LoVo (cell line): ENCODE measurements around the gene ADSL.

Experiments
- DNase-seq: peaks from one replicate; pipeline ENCODE4 v3.0.0-alpha.2; 2016; ENCODE audit warnings: low spot score

Gene ADSL

DNA sequence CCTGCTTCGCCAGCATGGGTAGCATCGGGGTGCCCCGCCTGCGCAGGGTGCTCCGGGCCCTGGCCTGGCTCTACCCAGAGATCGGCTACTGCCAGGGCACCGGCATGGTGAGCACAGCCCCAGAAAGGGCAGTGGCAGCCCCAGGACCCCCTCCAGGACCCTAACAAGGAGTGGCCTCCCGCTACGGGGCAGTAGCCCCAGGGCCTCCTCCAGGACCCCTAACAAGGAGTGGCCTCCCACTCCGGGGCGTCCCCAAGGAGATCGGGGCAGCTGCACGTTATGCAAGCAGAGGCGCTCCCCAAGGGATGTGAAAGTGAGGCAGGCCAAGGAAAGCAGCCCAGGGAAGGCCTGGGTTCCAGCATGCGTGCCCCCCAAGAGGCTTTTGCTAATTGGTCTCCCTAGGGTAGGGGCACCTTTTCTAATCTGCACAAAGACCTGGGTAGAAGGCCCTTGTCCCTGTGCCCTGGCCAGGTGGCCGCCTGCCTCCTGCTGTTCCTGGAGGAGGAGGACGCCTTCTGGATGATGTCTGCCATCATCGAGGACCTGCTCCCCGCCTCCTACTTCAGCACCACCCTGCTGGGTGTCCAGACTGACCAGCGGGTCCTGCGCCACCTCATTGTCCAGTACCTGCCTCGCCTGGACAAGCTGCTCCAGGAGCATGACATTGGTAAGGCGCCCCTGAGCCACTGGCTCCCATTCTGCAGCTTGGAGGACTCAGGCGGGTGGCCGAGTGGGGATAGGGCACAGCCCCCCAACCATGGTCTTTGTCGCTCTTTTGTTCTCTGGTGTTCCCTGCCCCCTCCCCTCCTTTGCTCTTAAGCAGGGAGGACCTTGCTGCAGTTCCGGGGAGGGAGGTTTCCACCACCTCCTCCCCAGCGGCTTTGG lies 59.1 kb downstream of the ADSL start:
- DNase-seq: no peak

DNA sequence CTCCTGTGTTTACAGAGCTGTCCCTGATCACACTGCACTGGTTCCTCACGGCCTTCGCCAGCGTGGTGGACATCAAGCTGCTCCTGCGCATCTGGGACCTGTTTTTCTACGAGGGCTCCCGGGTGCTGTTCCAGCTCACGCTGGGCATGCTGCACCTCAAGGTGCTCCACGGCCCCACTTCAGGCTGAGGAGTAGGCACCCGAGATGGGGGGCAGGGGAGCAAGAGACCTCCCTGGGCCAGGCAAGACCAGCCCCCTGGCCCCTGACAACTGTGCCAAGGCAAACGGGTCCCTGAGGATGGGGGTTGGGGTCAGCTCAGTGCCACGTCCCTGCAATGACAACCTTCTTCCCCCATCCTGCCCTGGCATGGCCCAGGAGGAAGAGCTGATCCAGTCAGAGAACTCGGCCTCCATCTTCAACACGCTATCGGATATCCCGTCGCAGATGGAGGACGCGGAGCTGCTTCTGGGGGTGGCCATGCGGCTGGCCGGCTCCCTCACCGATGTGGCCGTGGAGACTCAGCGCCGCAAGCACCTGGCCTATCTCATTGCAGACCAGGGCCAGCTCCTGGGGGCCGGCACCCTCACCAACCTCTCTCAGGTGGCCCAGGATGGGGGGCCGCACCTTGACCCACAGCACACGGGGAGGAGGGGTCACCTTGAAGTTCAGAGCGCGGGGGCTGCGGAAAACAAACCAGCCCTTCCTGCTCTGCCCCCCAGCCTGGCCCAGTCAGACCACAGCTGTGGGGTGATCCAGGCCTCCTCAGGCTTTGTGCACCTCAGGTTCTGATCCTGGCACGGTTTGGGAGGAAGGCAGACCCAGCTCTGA lies 60.0 kb downstream of the ADSL start:
- no peak for DNase-seq

DNA sequence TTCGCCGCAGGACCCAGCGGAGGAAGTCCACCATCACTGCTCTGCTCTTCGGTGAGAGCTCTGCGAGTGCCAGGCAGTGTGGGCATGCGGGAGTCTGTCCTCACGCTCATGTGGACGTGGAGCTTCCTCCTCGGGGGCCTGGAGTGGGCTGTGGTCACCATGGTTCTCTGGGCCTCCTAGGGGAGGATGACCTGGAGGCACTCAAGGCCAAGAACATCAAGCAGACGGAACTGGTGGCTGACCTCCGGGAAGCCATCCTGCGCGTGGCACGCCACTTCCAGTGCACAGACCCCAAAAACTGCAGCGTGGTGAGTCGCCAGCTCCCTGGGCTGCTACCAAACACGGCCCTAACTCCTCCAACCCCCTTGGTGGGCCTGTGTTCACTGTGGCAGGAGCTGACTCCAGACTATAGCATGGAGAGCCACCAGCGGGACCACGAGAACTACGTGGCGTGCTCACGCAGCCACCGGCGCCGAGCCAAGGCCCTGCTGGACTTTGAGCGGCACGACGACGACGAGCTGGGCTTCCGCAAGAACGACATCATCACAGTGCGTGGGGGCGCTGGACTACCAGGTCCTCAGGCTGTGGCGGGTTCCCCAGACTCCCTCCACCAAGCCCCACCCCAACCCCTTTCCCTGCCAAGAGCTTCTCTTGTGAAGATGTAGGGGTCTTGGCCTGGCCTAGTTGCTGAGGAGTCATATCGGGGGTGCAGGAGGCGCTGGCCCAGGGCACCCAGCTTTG lies 60.9 kb downstream of the ADSL start:
- DNase-seq: no peak

DNA sequence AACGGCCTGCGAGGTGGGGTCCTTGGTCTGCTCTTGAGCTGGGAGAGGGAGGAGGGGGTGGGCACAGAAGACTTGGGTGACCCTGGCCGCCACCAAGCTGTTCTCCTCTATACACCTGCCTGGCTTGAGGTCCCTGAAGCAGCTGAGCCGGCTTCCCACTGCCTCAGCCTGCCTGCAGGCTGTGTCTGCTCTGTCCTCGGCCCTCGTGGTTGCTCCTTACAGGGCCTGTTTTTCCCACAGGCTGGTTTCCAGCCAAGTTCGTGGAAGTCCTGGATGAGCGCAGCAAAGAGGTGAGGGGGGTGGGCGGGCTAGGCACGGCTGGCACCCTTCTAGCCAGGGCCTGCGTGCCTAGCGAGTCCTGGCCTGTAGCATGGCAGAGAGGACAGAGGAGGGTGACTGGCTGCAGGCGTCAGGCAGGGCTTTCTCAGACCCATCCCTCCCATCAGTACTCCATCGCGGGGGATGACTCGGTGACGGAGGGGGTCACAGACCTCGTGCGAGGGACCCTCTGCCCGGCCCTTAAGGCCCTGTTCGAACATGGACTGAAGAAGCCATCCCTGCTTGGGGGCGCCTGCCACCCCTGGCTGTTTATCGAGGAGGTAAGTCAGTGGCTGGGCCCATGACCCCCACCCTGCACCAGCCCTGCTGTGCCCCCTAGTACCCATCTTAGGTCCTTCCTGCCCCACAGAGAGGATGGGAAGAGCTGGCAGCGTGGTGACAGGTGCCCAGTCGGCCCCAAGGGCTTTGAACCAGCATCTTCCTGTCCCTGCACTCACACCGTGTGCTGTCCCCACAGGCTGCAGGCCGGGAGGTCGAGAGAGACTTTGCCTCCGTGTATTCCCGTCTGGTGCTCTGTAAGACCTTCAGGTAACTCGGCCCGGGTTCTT lies 61.8 kb downstream of the ADSL start:
- DNase-seq: no peak

DNA sequence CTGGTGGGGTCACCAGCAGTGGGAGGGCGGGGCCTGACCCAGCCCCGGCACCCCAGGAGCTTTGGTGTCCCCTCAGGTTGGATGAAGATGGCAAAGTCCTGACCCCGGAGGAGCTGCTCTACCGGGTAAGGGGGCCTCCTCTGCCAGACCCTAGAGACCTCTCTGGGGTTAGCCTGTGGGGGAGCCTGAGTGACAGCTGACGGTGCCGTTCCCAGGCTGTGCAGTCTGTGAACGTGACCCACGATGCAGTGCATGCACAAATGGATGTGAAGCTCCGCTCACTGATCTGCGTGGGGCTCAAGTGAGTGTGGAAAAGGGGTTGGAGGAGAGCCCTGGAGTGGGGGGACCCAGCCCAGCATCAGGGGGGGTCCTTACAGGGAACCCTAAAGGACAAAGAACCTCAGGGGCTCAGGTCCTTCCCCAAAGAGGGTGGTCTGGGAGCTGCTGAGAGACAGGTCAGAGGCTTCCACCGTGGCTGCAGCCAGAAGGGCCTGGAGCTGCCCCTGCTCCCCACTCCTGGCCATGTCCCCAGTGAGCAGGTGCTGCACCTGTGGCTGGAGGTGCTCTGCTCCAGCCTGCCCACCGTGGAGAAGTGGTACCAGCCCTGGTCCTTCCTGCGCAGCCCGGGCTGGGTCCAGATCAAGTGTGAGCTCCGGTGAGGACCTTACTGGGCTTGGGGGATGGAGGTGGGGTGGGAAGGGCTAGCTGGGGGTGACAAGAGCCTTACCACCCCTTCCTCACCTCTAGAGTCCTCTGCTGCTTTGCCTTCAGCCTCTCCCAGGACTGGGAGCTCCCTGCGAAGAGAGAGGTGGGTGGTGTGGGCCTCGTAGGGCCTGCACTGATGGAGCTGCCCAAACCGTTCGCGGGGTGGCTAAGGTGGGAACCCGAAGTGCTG lies 62.7 kb downstream of the ADSL start:
- no peak for DNase-seq

DNA sequence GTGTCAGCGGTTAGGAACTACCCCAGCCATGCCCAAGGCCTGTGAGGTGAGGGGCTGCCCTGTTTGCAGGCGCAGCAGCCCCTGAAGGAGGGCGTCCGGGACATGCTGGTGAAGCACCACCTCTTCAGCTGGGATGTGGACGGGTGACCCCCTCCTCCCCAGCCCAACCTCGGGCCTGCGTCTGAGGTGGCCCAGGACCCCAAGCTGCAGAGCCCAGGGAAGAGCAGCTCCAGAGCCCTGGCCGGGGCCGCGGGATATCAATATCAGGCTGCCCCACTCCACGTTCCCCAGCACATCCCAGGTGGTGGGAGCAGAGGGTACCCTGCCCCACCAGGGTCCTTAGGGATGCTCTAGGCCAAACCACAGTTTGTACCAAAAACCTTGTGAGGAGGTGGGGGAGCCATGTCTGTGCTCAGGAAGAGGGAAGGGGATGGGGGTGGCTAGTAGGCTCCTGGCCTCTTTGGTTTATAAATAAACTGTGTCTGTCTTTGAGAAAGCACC lies 63.4 kb downstream of the ADSL start:
- no peak for DNase-seq

DNA sequence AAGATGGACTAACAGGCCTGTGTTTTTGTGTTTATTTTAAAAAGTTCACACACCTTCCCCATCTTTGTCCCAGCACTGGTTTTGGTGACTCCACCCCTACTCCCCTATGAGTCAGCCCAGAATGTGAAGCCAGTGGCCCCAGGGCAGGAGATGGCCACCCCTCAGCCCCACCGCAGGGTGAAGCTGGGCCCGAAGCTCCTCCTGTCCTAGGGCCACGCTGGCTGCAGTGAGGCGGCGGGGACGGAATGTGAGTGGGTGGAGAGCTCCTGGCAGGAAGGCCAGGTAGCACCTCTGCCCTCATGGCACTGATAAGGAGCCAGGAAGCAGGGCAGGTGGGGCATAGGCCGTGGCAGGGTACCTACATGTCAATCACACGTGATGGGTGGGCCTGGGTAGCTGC lies 64.0 kb downstream of the ADSL start:
- no peak for DNase-seq

DNA sequence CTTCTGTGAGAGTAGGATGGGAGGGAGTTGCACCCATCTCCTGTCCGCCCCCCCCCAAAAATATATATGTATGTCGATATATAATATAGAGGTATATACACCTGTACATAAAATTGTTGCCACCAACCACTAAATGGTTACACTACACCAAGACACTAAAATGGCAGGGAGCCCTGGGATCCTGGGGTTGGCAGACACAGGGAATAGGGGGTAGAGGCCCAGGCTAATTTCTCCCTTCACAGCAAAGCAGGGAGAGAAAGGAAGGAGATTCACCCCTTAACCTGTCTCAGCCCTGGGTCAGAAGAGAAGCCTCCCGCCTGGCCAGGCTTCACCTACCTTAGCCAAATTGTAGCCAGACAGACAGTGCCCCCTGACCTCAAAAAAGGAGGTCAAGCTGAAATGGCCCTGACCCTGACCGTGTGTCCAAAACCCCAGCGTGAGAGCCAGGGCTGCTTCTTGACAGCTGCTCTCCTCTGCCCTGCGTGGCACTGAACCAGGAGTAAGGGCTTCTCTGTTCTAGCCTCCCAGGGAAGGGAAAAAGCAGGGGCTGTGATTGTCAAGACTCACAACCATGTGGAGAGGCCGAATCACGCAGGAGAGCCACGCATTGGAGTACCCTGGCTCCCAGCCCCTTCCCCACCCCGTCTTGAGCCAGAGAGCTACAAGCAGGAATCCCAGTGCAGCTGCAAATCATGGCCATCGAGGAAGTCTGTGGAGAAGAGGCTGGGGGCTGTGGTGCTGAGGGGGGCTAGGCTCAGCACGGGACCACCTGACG lies 64.6 kb downstream of the ADSL start:
- DNase-seq: no peak

DNA sequence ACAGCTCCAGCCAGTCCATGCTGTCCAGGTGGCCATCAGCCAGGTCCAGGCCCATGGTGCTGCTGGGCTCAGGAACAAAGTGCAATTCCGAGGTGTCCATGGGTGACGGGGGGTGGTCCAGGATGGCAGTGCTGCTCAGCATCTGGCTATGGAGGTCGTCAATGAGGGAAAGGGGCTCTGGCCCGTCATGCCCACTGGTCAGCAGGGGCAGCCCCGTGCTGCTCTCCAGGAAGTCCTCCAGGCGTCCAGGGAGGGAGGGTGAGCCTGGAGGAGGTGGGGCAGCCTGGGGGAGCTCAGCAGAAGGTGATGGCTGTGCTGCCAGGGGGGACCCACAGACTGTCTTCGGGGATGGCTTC lies 65.2 kb downstream of the ADSL start:
- no peak for DNase-seq

DNA sequence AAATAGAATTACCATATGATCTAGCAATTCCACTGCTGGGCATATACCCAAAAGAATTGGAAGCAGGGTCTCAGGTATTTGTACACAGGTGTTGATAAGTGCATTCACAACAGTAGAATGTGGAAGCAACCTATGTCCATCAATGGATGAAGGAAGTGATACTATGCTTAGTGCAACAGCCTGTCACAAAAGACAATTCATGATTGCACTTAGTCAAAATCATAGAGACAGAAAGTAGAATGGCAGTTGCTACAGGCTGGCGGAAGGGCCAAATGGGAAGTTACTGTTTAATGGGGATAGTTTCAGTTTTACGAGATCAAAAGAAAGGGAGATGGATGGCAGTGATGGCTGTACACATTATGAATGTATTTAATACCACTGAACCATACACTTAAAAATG lies 66.1 kb downstream of the ADSL start:
- DNase-seq: no peak

DNA sequence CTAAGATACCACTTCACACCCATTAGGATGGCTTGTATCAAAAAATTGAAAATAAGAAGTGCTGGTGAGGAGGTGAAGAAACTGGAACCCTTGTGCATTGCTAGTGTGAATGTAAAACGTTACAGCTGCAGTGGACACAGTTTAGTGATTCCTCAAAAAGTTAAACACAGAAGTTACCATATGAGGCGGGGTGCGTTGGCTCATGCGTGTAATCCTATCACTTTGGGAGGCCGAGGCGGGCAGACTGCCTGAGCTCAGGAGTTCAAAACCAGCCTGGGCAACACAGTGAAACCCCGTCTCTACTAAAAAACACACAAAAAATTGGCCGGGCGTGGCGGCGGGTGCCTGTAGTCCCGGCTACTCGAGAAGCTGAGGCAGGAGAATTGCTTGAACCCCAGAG lies 67.6 kb downstream of the ADSL start:
- DNase-seq: no peak

DNA sequence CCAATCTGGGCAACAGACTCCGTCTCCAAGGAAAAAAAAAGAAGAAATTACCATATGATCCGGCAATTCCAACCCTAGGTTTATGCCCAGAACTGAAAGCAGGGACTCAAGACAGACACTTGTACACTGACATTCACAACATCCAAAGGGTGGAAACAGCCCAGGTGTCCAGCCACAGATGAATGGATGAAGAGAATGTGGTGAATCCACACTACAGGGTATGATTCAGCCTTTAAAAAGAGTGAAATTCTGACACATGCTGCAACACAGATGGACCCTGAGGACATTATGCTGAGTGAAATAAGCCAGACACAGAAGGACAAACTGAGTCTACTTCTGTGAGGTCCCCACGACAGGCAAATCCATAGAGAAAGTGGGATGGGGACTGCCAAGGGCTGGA lies 68.0 kb downstream of the ADSL start:
- no peak for DNase-seq

DNA sequence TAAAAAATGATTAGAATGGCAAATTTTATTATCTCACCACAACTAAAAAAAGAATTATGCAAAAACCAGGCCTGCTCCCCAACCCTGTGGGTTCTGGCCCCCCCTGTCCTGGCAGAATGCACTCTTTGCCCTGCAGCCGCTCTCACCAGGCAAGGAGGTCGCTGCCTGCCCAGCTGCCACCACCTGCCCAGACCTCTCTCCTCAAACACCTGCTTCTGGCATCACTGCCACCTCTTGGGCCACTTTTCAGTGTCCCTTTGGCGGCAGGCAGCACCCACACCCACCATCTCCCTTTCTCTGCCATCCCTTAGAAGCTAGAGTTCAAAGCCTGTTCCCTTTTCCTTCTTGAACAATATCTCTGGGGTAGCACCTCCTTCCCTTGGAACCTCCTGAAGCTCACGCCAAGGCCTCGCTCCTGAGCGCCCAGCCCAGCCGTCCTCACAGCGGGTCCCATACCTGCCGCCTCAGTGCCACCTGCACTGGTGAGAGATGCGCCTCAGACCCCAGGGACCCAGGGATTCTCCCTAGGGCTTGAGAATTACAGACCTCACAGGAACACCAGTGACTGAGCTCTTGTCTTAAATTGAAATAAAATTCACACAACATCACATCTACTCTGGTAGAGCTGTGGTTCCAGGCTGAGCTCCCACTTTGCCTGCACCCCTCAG lies 68.7 kb downstream of the ADSL start:
- no peak for DNase-seq

DNA sequence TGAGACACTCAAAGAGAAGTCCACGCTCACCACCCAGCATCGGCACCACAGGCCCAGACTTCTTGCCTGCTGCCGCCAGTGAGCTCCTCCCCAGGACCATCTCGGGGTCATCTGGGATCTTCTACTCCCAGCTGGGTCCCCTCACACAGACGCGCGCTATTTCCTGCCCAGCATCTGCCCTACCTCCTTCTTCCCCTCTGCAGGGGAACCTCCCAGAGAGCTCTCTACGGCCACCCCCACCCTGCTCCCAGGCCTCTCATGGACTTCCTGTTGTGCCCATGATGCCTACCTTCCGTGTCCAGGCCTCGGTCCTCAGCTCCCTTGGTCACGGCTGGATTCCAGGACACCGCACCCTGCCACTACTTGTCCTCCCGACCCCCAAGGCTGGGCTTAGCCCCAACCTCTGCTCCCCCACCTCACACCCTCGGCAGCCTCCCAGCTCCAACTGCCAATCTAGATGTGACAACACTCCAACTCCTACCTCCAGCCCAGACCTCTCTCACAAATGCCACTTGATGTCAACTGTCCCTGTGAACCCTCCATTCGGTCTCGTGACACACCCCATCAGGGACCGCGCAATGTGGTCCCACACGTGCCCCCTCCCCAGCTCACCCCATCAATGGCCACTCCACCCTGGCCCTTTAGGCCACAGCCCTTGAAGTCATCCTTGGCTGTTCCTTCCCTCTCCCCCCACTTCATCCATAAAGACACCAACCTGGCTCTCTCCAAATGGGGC lies 69.4 kb downstream of the ADSL start:
- DNase-seq: no peak

DNA sequence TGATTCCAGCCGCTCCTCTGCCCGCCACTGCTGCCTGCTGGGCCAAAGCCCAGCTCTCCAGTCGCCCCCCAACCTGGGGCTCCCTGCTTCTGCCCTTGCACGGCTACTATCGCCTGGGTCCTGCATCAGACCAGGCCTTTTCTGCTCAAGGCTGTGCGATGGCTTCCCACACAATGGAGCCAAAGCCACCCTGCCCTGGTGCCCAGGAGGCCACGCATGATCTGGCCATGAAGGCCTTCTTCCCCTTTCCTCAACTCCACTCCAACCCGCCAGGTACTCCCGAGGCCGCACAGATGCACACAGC lies 69.9 kb downstream of the ADSL start:
- DNase-seq: no peak

DNA sequence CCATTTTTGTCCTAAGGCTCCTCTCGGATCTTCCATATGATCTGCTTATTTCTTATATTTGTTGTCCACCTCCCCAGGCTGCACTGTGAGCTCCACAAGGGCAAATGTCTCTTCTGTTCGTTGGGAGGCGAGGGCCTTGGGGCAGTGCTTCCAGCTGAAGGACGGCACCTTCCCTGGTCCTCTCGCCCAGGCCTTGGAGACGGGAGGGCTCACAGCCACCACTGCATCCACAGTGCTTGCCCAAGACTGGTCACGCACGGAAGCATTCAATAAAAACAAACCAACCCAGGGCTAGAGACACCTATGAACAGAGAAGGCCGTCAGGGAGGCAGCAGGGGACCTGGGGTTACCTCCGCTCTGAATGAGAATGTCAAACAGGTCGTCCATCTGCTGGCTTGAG lies 70.3 kb downstream of the ADSL start:
- no peak for DNase-seq

DNA sequence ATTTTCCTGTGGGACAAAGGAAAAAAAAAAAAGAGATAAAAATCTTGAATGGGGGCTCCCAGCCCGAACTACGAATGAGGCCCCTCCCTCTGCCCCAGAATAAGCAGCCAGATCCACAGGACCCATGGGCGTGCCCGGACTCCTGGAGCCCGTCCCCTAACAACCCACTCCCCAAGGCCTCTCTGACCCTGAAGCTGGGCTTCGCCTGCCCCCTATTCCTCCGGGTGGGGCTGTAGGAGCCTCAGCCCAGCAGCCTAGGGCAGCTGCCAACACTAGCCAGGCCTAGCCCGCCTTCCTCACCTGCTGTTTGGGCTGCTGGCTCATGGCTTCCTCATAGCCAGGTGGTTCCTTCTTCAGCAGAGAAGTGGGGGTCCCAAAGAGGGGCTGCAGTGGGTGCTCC lies 70.7 kb downstream of the ADSL start:
- DNase-seq: no peak

DNA sequence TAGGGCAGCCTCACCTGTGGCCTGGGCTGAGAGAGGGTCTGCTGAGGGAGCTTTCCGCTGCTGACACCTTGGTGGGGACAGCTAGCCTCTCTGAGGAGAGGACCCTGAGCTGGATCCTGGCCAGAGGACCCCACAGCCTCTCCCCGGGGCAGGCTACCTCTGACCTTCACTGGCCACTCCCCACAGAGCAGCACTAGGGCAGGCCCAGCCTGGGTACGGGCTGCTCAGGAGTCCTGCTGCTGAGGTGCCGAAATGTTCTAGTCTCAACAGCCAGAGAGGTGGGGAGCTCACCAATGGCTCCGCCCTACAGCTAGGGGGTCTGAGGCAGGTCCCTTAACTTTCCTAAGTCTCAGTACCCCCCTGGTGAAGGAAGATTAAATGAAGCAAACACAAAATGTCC lies 71.6 kb downstream of the ADSL start:
- DNase-seq: no peak
